Neural progenitor cell (in vitro differentiated cells): ENCODE data around the gene EPS8L2. TPM values are rescaled to one million over a fixed set of nuclear protein-coding genes. Genes with fewer than 3 reads are reported as not detected.
A peak's percentile ranks its signal among the peaks of the same experiment; 100 is the strongest.

Experiments
- DNase-seq: peaks from one replicate; pipeline ENCODE4 v3.0.0-alpha.2; 2016; ENCODE audit warnings: low spot score
- H2AFZ ChIP-seq: fragments of 200-600 bp; sonication (generic); replicated peaks from 2 replicates; pipeline ENCODE4 v1.6.1; 2016; ENCODE audit warnings: antibody characterized with exemption
- H3F3A ChIP-seq: fragments of 200-600 bp; sonication (generic); 2 replicates; pipeline ENCODE4 v1.6.1; 2016; ENCODE audit warnings: antibody characterized with exemption, low read depth
- H3K27ac ChIP-seq: fragments of 200-600 bp; sonication (generic); 2 replicates; pipeline ENCODE4 v1.5.1; 2016; ENCODE audit warnings: mild to moderate bottlenecking
- H3K27me3 ChIP-seq: fragments of 200-600 bp; sonication (generic); 2 replicates; pipeline ENCODE4 v1.6.1; 2016; ENCODE audit warnings: mild to moderate bottlenecking, moderate library complexity
- H3K36me3 ChIP-seq: fragments of 200-600 bp; sonication (generic); 2 replicates; pipeline ENCODE4 v1.5.1; 2016
- H3K4me1 ChIP-seq: fragments of 200-600 bp; sonication (generic); 2 replicates; pipeline ENCODE4 v1.6.1; 2016; ENCODE audit warnings: mixed run types
- H3K4me2 ChIP-seq: fragments of 200-600 bp; sonication (generic); 2 replicates; pipeline ENCODE4 v1.6.1; 2016
- H3K4me3 ChIP-seq: fragments of 200-600 bp; sonication (generic); 2 replicates; pipeline ENCODE4 v1.5.1; 2016
- H3K79me2 ChIP-seq: fragments of 200-600 bp; sonication (generic); 2 replicates; pipeline ENCODE4 v1.6.1; 2016; ENCODE audit warnings: low read depth
- H3K9ac ChIP-seq: fragments of 200-600 bp; sonication (generic); 2 replicates; pipeline ENCODE4 v1.6.1; 2016
- H3K9me3 ChIP-seq: fragments of 200-600 bp; sonication (generic); 2 replicates; pipeline ENCODE4 v1.5.1; 2016; ENCODE audit warnings: low read depth
- H4K20me1 ChIP-seq: fragments of 200-600 bp; sonication (generic); 2 replicates; pipeline ENCODE4 v1.6.1; 2016; ENCODE audit warnings: low read depth
- H3K27ac Mint-ChIP-seq: 3 replicates; pipeline ENCODE4 v1.8.0; 2021; ENCODE audit warnings: mixed read lengths
- H3K27me3 Mint-ChIP-seq: 2 replicates; pipeline ENCODE4 v1.8.0; 2022; ENCODE audit warnings: low read depth, mild to moderate bottlenecking, inconsistent platforms, moderate library complexity, mixed read lengths; ENCODE audit not compliant: insufficient read depth
- H3K36me3 Mint-ChIP-seq: 3 replicates; pipeline ENCODE4 v1.8.0; 2021; ENCODE audit warnings: mixed read lengths
- H3K4me1 Mint-ChIP-seq: 3 replicates; pipeline ENCODE4 v1.8.0; 2021; ENCODE audit warnings: mixed read lengths
- H3K4me3 Mint-ChIP-seq: 3 replicates; pipeline ENCODE4 v1.8.0; 2021; ENCODE audit warnings: mild to moderate bottlenecking, moderate library complexity, mixed read lengths
- H3K9me3 Mint-ChIP-seq: 3 replicates; pipeline ENCODE4 v1.8.0; 2020; ENCODE audit warnings: mixed read lengths
- CTCF ChIP-seq: fragments of 200-600 bp; sonication (generic); IDR thresholded peaks from 2 replicates; pipeline ENCODE4 v1.5.1; 2017; ENCODE audit warnings: antibody characterized with exemption, mild to moderate bottlenecking
- EZH2 ChIP-seq: fragments of 200-600 bp; sonication (generic); IDR thresholded peaks from 2 replicates; pipeline ENCODE4 v1.6.1; 2017; ENCODE audit warnings: antibody characterized with exemption, mild to moderate bottlenecking, moderate library complexity
- EZH2phosphoT487 ChIP-seq: fragments of 200-600 bp; sonication (generic); IDR thresholded peaks from 2 replicates; pipeline ENCODE4 v1.6.1; 2017; ENCODE audit warnings: antibody characterized with exemption
- total RNA-seq: library from RNA; depleted of rRNA; stranded (reverse); fragments of >200 nt; gene quantifications from 2 replicates; pipeline ENCODE4 v1.2.3, GENCODE V29; 2015; ENCODE audit warnings: low replicate concordance

The EPS8L2 gene
- total RNA-seq, 1 donor from 2014 or later = 3.3 TPM

GRCh38 chr11:665704-666281 is 40.2 kb upstream of the EPS8L2 start:
- H3K4me2 ChIP-seq = no peak overlapping the region
- TF ChIP-seq EZH2phosphoT487 (no peak), CTCF (no peak), EZH2 (no peak)
- H2AFZ ChIP-seq = no peak overlapping the region
- peaks cover 10% of the 10 kb centered on the region for H4K20me1 ChIP-seq
- H3K27ac ChIP-seq = no peak overlapping the region
- H3K36me3 ChIP-seq = no peaks in the 10 kb centered on the region
- H3K9me3 ChIP-seq = no peaks in the 10 kb centered on the region
- H3K4me1 Mint-ChIP-seq = no peaks in the 10 kb centered on the region
- no peaks in the 10 kb centered on the region for H3F3A ChIP-seq
- H3K4me3 Mint-ChIP-seq = no peak overlapping the region
- peak overlapping the region; percentile 76 for H3K27ac Mint-ChIP-seq
- H3K9me3 Mint-ChIP-seq = no peaks in the 10 kb centered on the region
- no peak for DNase-seq
- peaks cover 9% of the 10 kb centered on the region for H3K27me3 Mint-ChIP-seq
- H3K36me3 Mint-ChIP-seq = peaks cover 21% of the 10 kb centered on the region
- H3K9ac ChIP-seq = no peak overlapping the region
- H3K79me2 ChIP-seq = no peaks in the 10 kb centered on the region
- no peak overlapping the region for H3K4me3 ChIP-seq
- H3K4me1 ChIP-seq = no peaks in the 10 kb centered on the region
- H3K27me3 ChIP-seq = no peaks in the 10 kb centered on the region

- no peaks in the 10 kb centered on the region for H3F3A ChIP-seq
- H4K20me1 ChIP-seq = no peaks in the 10 kb centered on the region
- Mint-ChIP-seq H3K27me3 (no peaks in the 10 kb centered on the region), H3K4me3 (no peak overlapping the region), H3K27ac (no peak overlapping the region), H3K36me3 (peaks cover 26% of the 10 kb centered on the region), H3K9me3 (no peaks in the 10 kb centered on the region), H3K4me1 (no peaks in the 10 kb centered on the region)
- H3K27ac ChIP-seq = no peak overlapping the region
- no peak overlapping the region for H3K9ac ChIP-seq
- no peaks in the 10 kb centered on the region for H3K79me2 ChIP-seq
- no peaks in the 10 kb centered on the region for H3K36me3 ChIP-seq
- TF ChIP-seq EZH2phosphoT487 (no peak), CTCF (no peak), EZH2 (no peak)
- H3K4me2 ChIP-seq = no peak overlapping the region
- H3K27me3 ChIP-seq = no peaks in the 10 kb centered on the region
- no peaks in the 10 kb centered on the region for H3K4me1 ChIP-seq
- no peak for DNase-seq
- H3K9me3 ChIP-seq = no peaks in the 10 kb centered on the region
- no peak overlapping the region for H2AFZ ChIP-seq
- no peak overlapping the region for H3K4me3 ChIP-seq
These were observed 32.2 kb upstream of the EPS8L2 start for GRCh38 chr11:673866-674265.

- H3K27me3 ChIP-seq = no peaks in the 10 kb centered on the region
- Mint-ChIP-seq H3K9me3 (no peaks in the 10 kb centered on the region), H3K27ac (no peak overlapping the region), H3K4me1 (no peaks in the 10 kb centered on the region), H3K27me3 (no peaks in the 10 kb centered on the region), H3K4me3 (no peak overlapping the region), H3K36me3 (peaks cover 26% of the 10 kb centered on the region)
- H3K4me2 ChIP-seq = no peak overlapping the region
- no peak overlapping the region for H3K9ac ChIP-seq
- H3K4me1 ChIP-seq = no peaks in the 10 kb centered on the region
- no peaks in the 10 kb centered on the region for H4K20me1 ChIP-seq
- no peak overlapping the region for H2AFZ ChIP-seq
- H3F3A ChIP-seq = no peaks in the 10 kb centered on the region
- no peaks in the 10 kb centered on the region for H3K36me3 ChIP-seq
- no peaks in the 10 kb centered on the region for H3K79me2 ChIP-seq
- no peaks in the 10 kb centered on the region for H3K9me3 ChIP-seq
- no peak for DNase-seq
- TF ChIP-seq EZH2 (no peak), EZH2phosphoT487 (no peak), CTCF (no peak)
- no peak overlapping the region for H3K27ac ChIP-seq
- H3K4me3 ChIP-seq = no peak overlapping the region
These were observed 31.6 kb upstream of the EPS8L2 start for GRCh38 chr11:674406-674805.
